ENCODE data around the gene SMAD2.

The SMAD2 gene

DNA sequence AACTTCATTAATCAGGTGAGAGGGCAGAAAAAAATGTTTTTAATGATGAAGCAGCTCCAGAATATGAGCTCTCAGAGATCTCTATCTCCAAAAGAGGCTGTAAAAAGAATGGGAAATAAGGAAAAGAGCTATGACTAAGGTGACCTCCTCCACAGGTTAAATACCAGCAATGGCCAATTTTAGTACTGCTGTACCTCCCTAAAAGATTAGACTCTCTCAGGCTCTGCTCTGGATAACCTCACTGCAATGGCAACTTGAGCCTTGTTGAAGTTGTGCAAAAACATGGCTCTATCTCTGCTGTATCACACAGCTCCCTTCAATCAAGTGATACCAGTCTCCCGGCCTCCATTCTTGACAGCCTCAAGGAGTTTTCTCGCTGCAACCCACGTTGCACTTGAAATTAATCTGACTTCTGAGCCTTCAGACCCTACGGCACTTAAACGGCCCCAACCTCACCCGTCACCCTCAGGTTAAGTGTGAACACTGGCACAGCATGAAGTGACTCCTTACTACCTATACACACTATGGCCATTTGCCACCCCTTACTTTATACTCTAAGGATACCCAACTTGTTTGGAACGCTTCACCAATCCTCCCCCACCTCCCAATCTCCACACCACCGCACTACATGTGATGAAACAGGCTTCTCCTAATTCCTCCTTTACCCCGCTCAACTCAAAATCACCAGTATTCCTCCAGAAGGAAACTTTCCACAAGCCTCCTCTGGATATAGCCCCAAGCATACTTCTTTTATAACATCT is 36.3 kb downstream of the SMAD2 start:
- no peak for DNase-seq

- no peak for DNase-seq
Measured at GRCh38 chr18:47893047-47893446, 37.4 kb downstream of the SMAD2 start.

- no peak for DNase-seq
Measured at GRCh38 chr18:47888156-47888555, 42.3 kb downstream of the SMAD2 start.

DNA sequence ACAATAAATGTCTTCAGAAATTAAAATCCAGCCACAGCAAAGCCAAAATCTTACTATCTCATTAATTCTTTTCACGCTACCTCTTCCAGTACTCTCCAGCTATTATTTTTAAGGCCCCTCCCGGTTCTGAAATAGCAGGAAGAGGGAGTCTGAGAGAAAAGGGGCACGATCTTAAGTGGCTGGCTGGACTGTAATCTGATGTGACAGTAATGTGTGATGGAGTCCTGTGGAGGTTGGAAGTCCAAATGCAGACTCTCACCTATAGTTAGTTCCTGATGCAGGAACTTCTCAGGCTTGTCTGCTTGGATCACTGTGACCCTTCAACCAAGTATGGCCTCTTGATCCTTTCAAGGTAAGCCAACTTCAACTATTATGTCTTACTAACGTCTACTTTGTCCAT is 43.2 kb downstream of the SMAD2 start:
- no peak for DNase-seq

DNA sequence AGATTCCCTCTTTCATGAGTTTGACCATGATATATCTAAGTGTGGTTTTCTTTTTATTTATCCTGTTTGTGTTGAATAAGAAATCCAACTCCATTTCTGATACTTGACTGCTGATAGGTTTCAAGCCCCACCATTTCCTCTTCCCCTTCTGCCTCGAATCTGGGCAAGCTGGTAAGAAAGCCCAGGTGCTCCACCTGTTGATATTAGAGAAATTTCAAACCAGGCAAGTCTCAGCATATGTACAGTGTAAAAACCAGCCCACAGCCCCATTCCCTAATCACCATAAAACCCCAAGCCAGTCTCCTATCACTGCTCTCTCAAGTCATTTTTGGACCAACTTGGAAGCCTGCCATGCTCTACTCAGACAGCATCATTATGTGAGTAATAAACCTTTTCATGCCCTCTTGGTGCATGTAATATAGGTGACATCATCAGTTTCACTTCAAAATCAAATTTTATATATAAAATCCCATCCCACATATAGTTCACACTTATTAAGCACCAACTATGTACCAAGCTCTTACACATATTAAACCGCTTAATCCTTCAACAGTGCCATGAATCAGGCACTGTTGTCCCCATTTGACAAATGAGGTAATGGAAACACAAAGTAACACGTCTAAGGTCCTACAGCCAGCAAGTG is 46.6 kb downstream of the SMAD2 start:
- DNase-seq: no peak

GRCh38 chr18:47882641-47883040 is 47.8 kb downstream of the SMAD2 start:
- DNase-seq: no peak

DNA sequence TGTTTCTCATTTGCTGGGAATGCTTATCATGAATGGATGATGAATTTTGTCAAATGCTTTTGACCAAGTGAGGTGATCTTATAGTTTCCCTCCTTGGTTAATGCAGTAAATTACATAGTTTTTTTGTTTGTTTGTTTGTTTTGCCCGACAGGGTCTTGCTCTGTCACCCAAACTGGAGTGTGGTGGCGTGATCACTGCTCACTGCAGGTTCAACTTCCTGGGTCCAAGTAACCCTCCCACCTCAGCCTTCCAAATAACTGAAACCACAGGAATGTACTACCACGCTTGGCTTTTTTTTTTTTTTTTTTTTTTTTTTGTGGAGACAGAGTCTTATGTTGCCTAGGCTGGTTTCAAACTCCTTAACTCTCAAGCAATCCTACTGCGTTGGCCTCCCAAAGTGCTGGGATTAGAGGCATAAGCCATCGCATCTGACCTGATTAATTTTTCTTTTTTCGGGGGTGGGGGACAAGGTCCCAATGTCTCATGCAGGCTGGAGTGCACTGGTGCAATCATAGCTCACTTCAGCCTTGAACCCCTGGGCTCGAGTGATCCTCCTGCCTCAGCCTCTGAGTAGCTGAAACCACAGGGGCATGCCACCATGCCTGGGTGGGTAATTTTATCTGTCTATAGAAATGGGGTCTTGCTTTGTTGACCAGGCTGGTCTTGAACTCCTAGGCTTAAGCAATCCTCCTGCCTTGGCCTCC is 48.6 kb downstream of the SMAD2 start:
- no peak for DNase-seq

DNA sequence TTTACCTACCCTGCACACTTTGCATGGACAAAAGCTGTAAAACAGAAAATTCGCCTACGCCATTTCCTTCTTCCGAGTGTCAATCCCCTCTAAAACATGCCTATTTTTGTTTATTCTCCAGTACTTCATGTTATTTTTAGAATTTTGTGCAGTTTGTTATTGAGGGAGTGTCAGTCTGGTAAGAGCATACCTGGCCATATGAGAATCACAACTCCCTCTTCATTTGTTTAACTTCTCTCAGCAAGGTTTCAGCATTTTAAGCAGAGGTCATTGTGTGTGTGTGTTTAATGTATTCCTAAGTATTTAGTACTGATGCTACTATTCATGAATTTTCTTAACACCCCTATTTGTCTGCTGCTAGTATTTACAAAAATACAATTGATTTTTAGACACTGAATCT is 49.4 kb downstream of the SMAD2 start:
- DNase-seq: no peak

GRCh38 chr18:47877892-47878291 is 52.6 kb downstream of the SMAD2 start:
- no peak for DNase-seq

DNA sequence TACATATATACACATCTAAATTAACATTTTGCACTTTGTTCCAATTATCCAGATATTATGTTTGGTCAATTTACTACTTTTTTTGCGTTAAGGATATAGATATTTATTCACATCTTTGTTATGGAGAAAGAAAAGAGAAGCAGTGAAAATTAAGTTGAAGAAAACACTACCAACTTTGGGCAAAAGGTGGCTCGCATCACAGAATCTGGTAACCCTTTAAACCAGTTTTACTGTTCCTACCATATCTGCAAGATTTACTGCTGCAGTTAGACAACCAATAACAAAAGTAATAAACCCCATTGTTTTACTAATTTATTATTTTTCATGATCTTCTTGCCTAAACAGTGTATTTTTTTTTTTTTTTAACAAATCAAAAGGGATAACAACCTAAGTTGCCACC is 53.6 kb downstream of the SMAD2 start:
- DNase-seq: no peak

GRCh38 chr18:47873625-47874024 is 56.8 kb downstream of the SMAD2 start:
- DNase-seq: no peak

DNA sequence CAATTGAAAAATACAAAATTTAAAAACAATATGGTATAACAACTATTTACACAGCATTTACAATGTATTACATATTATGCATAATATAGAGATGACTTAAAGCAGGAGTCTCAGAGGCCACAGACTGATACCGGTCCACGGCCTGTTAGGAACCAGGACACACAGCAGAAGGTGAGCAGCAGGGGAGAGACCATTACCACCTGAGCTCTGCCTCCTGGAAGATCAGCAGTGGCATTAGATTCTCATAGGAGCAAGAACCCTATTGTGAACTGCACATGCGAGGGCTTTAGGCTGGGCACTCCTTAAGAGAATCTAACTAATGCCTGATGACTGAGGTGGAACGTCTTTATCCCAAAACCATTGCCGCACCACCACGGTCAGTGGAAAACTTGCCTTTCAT is 58.0 kb downstream of the SMAD2 start:
- no peak for DNase-seq

DNA sequence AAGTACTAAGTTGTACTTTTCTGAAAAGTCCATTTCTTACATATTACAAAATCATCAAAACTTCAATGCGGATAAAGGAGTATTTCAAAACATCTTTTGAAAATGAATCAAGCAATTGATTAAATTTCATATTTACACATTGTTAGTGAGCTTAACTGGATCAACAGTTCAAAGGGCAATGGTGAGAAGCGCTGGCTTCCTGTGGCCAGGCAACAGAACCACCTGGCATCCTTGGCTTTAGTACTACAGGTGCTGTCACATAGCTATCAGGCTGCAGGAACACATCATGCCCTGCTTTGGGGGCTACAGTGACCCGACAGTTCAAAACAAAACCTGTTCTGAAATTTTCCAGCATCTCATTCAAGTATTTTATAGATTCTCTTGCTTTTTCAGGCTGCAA is 59.2 kb downstream of the SMAD2 start:
- no peak for DNase-seq

DNA sequence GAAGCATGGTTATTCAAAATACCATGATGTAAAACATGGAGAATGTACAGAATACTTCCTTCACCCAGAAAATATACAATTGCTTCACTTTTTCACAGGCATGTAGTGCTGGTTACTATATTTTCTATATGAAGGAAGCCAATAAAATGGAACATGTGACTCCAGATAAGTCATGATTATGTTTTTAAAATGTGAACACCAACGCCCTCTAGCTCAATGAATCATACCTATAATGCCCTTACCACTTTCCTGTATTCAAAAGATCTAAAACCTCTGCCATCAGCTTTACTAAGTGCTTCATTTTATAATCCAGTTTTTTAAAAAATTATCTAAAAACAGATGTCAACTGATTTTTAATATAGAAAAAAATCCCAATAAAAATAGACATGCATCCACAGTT is 59.9 kb downstream of the SMAD2 start:
- no peak for DNase-seq

GRCh38 chr18:47868744-47869143 is 61.7 kb downstream of the SMAD2 start:
- no peak for DNase-seq

DNA sequence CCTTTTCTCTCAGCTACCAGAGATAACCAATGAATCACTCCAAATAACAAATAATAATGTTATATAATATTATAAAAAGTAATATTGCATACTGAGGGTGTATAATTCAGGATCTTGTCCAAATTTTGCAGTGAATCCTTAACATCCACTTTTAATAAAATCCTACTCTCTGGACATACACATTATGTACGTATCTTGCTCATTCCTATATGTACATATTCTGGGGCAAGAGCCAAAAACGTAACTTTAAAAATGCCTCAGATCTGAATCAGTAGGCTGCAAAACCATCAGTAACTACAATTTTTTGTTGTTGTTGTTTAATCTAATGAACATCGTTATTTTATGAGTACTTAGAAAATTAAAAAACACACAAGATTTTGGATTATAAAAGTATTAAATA is 65.3 kb downstream of the SMAD2 start:
- DNase-seq: no peak

DNA sequence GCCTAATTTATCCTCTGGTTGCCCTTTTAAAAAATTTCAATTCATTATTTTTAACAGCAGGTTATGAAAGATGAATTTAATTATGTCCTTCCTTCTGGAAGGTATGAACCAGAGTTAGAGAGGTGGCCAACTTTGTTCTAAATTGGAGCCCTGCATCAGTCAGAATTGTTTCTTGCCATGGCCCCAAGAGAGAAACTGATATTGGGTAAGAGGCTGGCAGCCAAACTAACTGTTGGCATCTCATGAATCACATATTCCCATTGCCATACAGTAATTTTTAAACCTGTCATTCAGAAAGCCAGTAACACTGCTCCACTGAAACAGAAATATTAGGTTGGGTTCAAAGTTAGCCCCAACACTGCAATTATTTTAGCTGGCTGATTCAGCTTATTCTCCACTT is 67.4 kb downstream of the SMAD2 start:
- no peak for DNase-seq

DNA sequence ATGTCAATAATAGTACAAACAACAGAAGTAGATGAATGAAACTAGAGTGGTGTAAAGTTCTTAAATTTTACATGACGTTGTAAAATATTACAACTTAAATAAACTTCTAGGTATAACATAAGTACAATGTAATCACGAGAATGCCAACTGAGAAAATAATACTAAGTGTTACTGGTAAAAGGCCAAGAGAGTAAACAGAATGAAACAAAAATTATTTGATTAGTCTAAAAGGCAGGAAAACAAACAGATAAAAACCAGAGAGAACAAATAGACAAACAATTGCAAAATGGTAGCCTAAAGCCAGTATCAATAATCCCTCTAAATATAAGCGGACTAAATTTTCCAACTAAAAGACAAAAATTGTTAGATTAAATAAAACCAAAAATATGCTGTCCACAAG is 71.9 kb downstream of the SMAD2 start:
- DNase-seq: no peak

DNA sequence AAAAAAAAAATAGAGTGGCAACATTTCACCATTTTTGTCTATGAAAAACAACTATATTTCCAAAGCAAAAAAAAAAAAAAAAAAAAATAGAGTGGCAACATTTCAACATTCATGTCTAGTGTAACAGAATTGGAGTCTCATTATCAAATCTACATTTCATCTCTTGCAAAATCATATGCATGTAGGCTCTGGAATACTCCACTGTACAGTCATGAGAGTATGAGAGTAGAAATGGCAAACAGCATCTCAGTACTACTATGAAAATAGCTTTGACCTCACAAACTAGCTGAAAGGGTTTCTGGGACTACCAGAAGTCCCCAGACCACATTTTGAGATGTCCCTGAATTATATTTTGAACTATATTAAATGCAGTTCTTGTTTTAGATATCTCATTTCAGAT is 82.8 kb downstream of the SMAD2 start:
- no peak for DNase-seq

DNA sequence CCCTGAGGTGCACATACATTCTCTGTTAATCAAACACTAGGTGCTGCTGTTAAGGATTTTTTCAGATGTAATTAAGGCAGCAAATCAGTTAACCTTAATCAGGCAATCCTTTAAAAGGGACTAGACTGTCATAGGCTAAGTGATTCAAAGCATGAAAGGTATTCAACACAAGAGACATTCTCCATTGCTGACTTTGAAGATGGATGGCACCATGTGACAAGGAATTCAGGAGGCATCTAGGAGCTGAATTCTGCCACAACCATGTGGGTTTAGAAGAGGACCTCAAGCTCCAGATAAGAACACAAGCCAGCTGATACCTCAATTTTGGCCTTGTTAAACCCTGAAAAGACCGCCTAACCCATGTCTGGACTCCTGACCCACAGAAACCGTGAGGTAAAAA is 84.0 kb downstream of the SMAD2 start:
- DNase-seq: no peak

- no peak for DNase-seq
Measured at GRCh38 chr18:47844828-47845498, 85.5 kb downstream of the SMAD2 start.

DNA sequence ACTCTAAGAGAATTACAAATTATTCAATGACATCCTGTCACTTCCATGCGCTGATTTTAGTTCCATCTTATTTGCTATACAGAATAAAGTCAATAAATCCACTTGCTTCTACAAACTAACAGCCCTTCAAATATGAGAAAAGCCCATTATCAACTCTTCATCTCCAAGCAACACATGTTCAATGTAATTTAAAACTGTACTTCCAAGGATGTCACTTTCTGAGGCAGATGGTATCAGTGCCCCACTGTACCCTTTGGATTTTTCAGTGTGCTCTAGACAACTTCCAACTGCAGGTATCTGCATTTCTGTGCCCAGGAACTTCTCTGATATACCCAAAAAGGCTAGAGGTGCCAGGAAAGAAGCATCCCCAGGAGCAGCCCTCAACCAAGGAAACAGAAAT is 87.6 kb downstream of the SMAD2 start:
- no peak for DNase-seq

DNA sequence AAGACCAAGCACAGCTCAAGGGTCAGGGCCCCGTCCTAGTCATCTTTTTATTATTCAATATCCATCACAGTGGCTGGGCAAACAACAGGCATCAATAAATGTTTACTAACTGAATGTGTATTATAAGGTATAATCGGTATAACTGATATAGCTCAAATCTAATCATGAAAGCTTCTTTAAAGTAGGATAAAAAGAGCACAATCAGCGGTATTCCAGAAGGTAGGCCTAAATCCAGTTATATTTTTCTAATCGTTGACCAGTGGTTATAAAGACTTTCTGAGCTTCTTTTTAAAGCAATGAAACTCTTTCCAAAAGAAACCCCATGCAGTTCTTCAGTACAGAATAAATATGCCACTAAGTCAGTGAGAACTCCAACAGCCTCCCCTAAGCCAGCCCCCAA is 92.1 kb downstream of the SMAD2 start:
- no peak for DNase-seq

DNA sequence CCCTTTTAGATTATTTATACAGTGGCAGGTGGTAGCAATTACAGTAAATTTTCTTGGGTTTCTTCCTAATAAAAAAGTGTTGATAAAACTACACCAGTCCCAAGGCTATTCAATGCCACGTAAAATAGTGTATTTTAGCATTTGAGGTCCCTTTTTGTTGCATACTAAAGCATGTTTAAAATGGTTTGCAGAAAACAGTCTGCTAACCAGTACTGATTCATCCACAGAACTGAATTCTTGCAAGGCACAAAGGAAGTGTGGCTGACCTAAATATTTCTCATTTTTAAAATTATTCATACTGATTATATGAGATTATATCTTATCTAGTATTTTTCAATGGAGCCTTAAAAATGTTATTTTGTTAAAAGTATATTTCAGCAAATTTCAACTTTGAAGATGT is 98.1 kb downstream of the SMAD2 start:
- no peak for DNase-seq
